Smooth muscle cell (in vitro differentiated cells): Measurements from ENCODE around the gene CHRNG. TPM values are rescaled to one million over a fixed set of nuclear protein-coding genes. Genes with fewer than 3 reads are reported as not detected.

Experiments used
- DNase-seq: peaks from one replicate; lab custom pipeline; 2025; ENCODE audit not compliant: unreplicated experiment; lab: John Stamatoyannopoulos, UW
- H2AFZ ChIP-seq: fragments of 200-600 bp; sonication (generic); 2 replicates; pipeline ENCODE4 v1.6.0; 2016; ENCODE audit warnings: antibody characterized with exemption, low read depth, mild to moderate bottlenecking
- H3F3A ChIP-seq: fragments of 200-600 bp; sonication (generic); 2 replicates; pipeline ENCODE4 v1.6.0; 2017; ENCODE audit warnings: antibody characterized with exemption, low read depth
- H3K27ac ChIP-seq: fragments of 200-600 bp; sonication (generic); 2 replicates; pipeline ENCODE4 v1.5.1; 2016; ENCODE audit warnings: low read depth, mild to moderate bottlenecking
- H3K27me3 ChIP-seq: fragments of 200-600 bp; sonication (generic); 2 replicates; pipeline ENCODE4 v1.6.1; 2016; ENCODE audit warnings: low read depth, mild to moderate bottlenecking
- H3K36me3 ChIP-seq: fragments of 200-600 bp; sonication (generic); 2 replicates; pipeline ENCODE4 v1.5.1; 2016; ENCODE audit warnings: low read depth
- H3K4me1 ChIP-seq: fragments of 200-600 bp; sonication (generic); 2 replicates; pipeline ENCODE4 v1.5.1; 2016; ENCODE audit warnings: low read depth
- H3K4me2 ChIP-seq: fragments of 200-600 bp; sonication (generic); 2 replicates; pipeline ENCODE4 v1.6.0; 2016; ENCODE audit warnings: mild to moderate bottlenecking
- H3K4me3 ChIP-seq: fragments of 200-600 bp; sonication (generic); 2 replicates; pipeline ENCODE4 v1.5.1; 2016; ENCODE audit warnings: mild to moderate bottlenecking
- H3K79me2 ChIP-seq: fragments of 200-600 bp; sonication (generic); 2 replicates; pipeline ENCODE4 v1.6.0; 2016; ENCODE audit warnings: low read depth, mild to moderate bottlenecking
- H3K9ac ChIP-seq: fragments of 200-600 bp; sonication (generic); 2 replicates; pipeline ENCODE4 v1.6.0; 2016; ENCODE audit warnings: low read depth
- H3K9me3 ChIP-seq: fragments of 200-600 bp; sonication (generic); replicated peaks from 2 replicates; pipeline ENCODE4 v1.5.1; 2016; ENCODE audit warnings: low read depth
- H4K20me1 ChIP-seq: fragments of 200-600 bp; sonication (generic); 2 replicates; pipeline ENCODE4 v1.6.0; 2016; ENCODE audit warnings: low read depth
- WGBS: methylation state at CpG from one replicate; pipeline ENCODE4 v1.1.7; 2016; ENCODE audit warnings: low lambda C conversion rate; 5-methylcytosine and 5-hydroxymethylcytosine counted together
- polyA plus RNA-seq: library from polyadenylated mRNA; unstranded; fragments of >200 nt; fragmentation: Nextera tagmentation; extraction: Ambion mirVana; gene quantifications from 2 replicates; pipeline ENCODE4 v1.2.1, GENCODE V29; 2016
- total RNA-seq: library from RNA; depleted of rRNA; stranded (reverse); fragments of >200 nt; gene quantifications from 2 replicates; pipeline ENCODE4 v1.2.3, GENCODE V29; 2014
- TF ChIP-seq, protein P1 (sequence below): fragments of 200-600 bp; sonication (generic); IDR thresholded peaks from 2 replicates; pipeline ENCODE4 v1.5.1; 2017; ENCODE audit warnings: borderline replicate concordance, mild to moderate bottlenecking, antibody characterized with exemption; ENCODE audit not compliant: insufficient read depth, poor library complexity, severe bottlenecking

The CHRNG gene
- total and polyA plus RNA-seq, 2 experiments from 2014 or later: not detected

DNA sequence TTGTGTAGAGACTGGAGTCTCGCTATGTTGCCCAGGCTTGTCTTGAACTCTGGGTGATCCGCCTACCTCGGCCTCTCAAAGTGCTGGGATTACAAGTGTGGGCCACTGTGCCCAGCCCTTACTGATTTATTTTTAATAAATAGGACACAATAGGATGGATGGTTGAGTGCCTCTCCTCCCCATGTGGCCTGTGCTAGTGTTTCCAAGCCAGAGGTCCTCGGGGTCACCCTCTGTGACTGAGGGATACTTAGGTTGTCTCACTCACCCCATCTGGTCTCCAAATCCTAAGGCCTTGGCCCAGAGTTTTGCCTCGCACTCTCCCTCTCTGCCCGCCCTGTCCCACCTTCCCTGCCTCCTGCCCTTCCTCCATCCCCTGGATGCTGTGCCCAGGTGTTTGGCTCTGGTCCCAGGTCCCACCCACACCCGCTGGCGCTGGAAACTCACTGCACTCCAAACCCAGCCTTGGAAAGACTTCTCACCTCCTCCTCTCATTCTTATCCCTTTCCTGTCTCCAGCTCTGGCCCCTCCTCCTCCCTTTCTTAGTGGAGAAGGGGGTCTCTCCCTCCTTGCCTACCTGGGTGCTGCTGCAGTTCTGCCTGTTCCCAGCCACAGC is 47.1 kb upstream of the CHRNG start:
- Histone ChIP-seq H3K79me2 (no peaks in the 10 kb centered on the region), H3K4me3 (no peak overlapping the region), H3K9ac (no peak overlapping the region), H2AFZ (no peak overlapping the region), H3K4me2 (no peak overlapping the region), H3F3A (no peaks in the 10 kb centered on the region), H3K27ac (no peak overlapping the region), H4K20me1 (no peaks in the 10 kb centered on the region), H3K36me3 (no peaks in the 10 kb centered on the region), H3K27me3 (peaks cover 24% of the 10 kb centered on the region), H3K4me1 (no peaks in the 10 kb centered on the region), H3K9me3 (no peaks in the 10 kb centered on the region)
- 78% methylated on average over 8 of the region's 8 CpGs for WGBS
- no peak for DNase-seq
- TF ChIP-seq, protein P1, sequence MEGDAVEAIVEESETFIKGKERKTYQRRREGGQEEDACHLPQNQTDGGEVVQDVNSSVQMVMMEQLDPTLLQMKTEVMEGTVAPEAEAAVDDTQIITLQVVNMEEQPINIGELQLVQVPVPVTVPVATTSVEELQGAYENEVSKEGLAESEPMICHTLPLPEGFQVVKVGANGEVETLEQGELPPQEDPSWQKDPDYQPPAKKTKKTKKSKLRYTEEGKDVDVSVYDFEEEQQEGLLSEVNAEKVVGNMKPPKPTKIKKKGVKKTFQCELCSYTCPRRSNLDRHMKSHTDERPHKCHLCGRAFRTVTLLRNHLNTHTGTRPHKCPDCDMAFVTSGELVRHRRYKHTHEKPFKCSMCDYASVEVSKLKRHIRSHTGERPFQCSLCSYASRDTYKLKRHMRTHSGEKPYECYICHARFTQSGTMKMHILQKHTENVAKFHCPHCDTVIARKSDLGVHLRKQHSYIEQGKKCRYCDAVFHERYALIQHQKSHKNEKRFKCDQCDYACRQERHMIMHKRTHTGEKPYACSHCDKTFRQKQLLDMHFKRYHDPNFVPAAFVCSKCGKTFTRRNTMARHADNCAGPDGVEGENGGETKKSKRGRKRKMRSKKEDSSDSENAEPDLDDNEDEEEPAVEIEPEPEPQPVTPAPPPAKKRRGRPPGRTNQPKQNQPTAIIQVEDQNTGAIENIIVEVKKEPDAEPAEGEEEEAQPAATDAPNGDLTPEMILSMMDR: no peak

- no peaks in the 10 kb centered on the region for H4K20me1 ChIP-seq
- H3K36me3 ChIP-seq: no peaks in the 10 kb centered on the region
- TF ChIP-seq, protein P1: no peak
- no peak overlapping the region for H2AFZ ChIP-seq
- WGBS: 94% methylated on average over 24 of the region's 24 CpGs
- H3K4me1 ChIP-seq: no peaks in the 10 kb centered on the region
- H3K9me3 ChIP-seq: no peaks in the 10 kb centered on the region
- H3K79me2 ChIP-seq: no peaks in the 10 kb centered on the region
- DNase-seq: no peak
- H3K27me3 ChIP-seq: peaks cover 17% of the 10 kb centered on the region
- H3K9ac ChIP-seq: no peak overlapping the region
- H3K27ac ChIP-seq: no peak overlapping the region
- no peaks in the 10 kb centered on the region for H3F3A ChIP-seq
- H3K4me3 ChIP-seq: no peak overlapping the region
- no peak overlapping the region for H3K4me2 ChIP-seq
Measured at GRCh38 chr2:232492963-232493700, 46.4 kb upstream of the CHRNG start.

GRCh38 chr2:232493701-232494474 is 45.6 kb upstream of the CHRNG start:
- no peaks in the 10 kb centered on the region for H3K4me1 ChIP-seq
- no peak overlapping the region for H3K9ac ChIP-seq
- no peaks in the 10 kb centered on the region for H3K79me2 ChIP-seq
- H3K27ac ChIP-seq: no peak overlapping the region
- no peaks in the 10 kb centered on the region for H3K9me3 ChIP-seq
- TF ChIP-seq, protein P1: no peak
- H3K4me2 ChIP-seq: no peak overlapping the region
- H3K36me3 ChIP-seq: no peaks in the 10 kb centered on the region
- peaks cover 14% of the 10 kb centered on the region for H3K27me3 ChIP-seq
- H2AFZ ChIP-seq: no peak overlapping the region
- no peaks in the 10 kb centered on the region for H4K20me1 ChIP-seq
- H3K4me3 ChIP-seq: no peak overlapping the region
- no peak for DNase-seq
- WGBS: 72% methylated on average over 10 of the region's 10 CpGs
- no peaks in the 10 kb centered on the region for H3F3A ChIP-seq
